Hair follicle dermal papilla cell (primary cell): ENCODE measurements around the gene GUCA1C. TPM values are rescaled to one million over a fixed set of nuclear protein-coding genes. Genes with fewer than 3 reads are reported as not detected.

ENCODE experiments used
- total RNA-seq: library from RNA; depleted of rRNA; stranded (reverse); fragments of >200 nt; gene quantifications from 2 replicates; pipeline ENCODE4 v1.2.3, GENCODE V29; 2012

Gene GUCA1C, protein sequence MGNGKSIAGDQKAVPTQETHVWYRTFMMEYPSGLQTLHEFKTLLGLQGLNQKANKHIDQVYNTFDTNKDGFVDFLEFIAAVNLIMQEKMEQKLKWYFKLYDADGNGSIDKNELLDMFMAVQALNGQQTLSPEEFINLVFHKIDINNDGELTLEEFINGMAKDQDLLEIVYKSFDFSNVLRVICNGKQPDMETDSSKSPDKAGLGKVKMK
- total RNA-seq = not detected in 2 replicates

DNA sequence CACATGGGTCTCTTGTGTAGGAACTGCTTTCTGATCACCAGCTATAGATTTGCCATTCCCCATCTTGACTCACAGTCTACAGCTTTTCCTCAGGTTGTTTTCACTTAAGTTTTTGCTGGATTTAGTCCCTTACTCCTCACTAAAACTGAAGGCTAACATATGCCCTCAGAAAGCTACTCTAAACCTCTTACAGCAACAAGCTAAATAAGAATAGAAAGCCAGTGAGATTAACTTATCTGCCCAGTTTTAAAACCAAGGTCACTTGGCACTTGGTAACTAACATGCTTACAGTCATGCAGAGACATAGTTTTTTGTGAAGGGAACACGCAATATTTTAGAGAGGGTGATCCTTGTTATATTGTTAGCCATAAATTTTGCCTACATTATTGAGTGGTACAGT is at the start of gene GUCA1C:
Gene GUCA1C (minus strand): TSS at position 180 of the 400 bp plus-strand sequence. CDS start 117 bp downstream, at position 63.

Other genes starting within 250 kb of the GUCA1C start
- not detected in 2 replicates for gene RETNLB, start 196.5 kb downstream of the GUCA1C start, total RNA-seq
- not detected in 2 replicates for gene TRAT1, start 131.1 kb downstream of the GUCA1C start, total RNA-seq
- gene MORC1, start 164.3 kb upstream of the GUCA1C start, total RNA-seq = not detected in 2 replicates
- not detected in 2 replicates for gene C3orf85, start 182.8 kb upstream of the GUCA1C start, total RNA-seq